ENCODE measurements around the gene NSF. TPM values are rescaled to one million over a fixed set of nuclear protein-coding genes. Genes with fewer than 3 reads are reported as not detected.
"Not testable (repeated sequence)": the region's sequence is repeated elsewhere in the genome, so short reads cannot be mapped to it uniquely, and the experiment has no call there.

The NSF gene
- total and polyA plus RNA-seq, 8 donors = 26.9 to 61.8 (median 32.0) TPM

DNA sequence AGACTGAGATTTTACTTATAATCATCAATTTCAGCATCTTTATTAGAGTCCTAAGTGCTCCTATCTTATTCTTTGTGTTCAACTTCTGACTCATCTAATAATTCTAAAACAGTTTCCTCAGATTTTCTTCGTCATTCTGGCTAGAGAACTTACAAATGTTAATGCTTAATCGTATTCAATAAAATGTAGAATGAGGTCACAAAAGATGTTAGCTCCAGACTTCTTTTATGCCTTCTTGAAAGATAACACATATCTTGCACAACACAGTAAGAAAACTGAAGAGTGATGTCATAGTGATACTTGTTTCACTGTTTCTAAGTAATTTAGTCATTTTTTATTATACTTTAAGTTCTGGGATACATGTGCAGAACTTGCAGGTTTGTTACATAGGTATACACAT lies 93.2 kb downstream of the NSF start:
- ATAC-seq; H3K27ac ChIP-seq; H3K4me3 ChIP-seq; H3K27me3 ChIP-seq; H3K36me3 ChIP-seq; H3K4me1 ChIP-seq; DNase-seq; intact Hi-C loops (cut with DNase I); H3K9me3 ChIP-seq: not testable (repeated sequence)

GRCh38 chr17:46685284-46685683 lies 94.8 kb downstream of the NSF start:
- H3K4me1 ChIP-seq; ATAC-seq; H3K27me3 ChIP-seq; H3K27ac ChIP-seq; intact Hi-C loops (cut with DNase I); H3K4me3 ChIP-seq; H3K9me3 ChIP-seq; H3K36me3 ChIP-seq: not testable (repeated sequence)
- DNase-seq = peak in 1 of 4 donors; percentile 13

GRCh38 chr17:46692196-46692595 lies 101.7 kb downstream of the NSF start:
- H3K36me3 ChIP-seq; ATAC-seq; intact Hi-C loops (cut with DNase I); DNase-seq; H3K9me3 ChIP-seq; H3K27ac ChIP-seq; H3K4me3 ChIP-seq; H3K4me1 ChIP-seq; H3K27me3 ChIP-seq: not testable (repeated sequence)

DNA sequence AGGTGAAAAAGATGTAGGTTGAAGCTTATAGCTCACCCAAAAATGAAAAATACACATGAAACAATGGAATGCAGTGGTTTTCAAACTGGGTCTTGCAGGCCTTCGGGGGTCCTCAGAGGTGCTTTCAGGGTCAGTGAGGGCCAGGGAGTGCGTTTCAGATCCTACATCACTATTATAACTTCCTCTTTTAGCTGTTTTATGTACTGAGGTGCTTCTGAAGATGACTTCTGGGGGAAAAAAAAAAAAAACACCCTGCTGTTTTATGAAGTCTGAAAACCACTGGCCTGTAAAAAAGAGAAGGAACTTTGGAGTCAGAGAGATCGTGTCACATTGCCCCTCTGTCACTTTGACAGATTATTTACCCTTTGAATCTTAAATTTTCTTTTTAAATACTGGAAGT lies 102.8 kb downstream of the NSF start:
- H3K4me3 ChIP-seq; H3K27me3 ChIP-seq; H3K9me3 ChIP-seq; H3K4me1 ChIP-seq; intact Hi-C loops (cut with DNase I); H3K27ac ChIP-seq; ATAC-seq; H3K36me3 ChIP-seq: not testable (repeated sequence)
- peak in 1 of 4 donors; percentile 13 for DNase-seq

GRCh38 chr17:46696522-46696921 lies 106.1 kb downstream of the NSF start:
- intact Hi-C loops (cut with DNase I); DNase-seq; H3K27ac ChIP-seq; H3K36me3 ChIP-seq; H3K9me3 ChIP-seq; H3K27me3 ChIP-seq; H3K4me1 ChIP-seq; ATAC-seq; H3K4me3 ChIP-seq: not testable (repeated sequence)

DNA sequence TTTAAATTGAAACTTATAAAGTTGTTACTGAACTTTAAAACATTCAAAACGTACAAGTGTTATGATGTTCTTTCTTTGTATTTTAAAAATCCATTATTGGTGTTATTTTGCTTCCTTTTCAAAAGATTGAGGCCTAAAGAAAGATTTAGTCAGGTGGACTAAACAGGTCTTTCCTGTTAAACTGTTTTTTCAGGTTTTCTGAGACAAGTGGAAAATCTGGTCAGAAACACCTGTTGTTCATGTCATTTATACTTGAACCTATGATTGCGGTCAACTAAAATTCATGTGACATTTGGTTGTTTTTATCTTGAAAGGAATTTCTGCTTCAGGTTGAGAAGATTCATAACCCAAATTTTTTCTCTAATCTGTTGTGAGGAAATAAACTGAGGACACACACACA lies 108.5 kb downstream of the NSF start:
- DNase-seq; H3K27me3 ChIP-seq; H3K36me3 ChIP-seq; H3K9me3 ChIP-seq; H3K27ac ChIP-seq; ATAC-seq; H3K4me3 ChIP-seq; H3K4me1 ChIP-seq; intact Hi-C loops (cut with DNase I): not testable (repeated sequence)

DNA sequence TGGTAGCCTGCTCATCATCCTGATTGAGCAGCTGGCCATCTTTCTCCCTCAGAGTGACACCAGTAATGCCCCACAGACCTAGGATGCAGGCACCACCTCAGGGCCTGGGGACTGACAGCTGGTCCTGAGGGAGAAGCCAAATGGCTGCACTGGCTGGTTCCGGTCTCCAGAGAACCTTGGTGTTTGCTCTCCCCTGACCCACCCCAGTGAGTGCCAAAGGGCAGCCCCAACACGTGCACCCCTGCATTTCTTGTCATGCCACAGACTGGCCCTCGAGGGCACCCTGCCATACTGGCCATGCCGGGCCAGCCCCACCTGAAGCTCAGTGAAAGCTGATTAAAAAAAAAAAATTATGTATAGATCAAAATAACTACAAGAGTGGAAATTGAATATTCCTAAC lies 127.5 kb downstream of the NSF start:
- Histone ChIP-seq H3K4me3 (no peak overlapping the region), H3K27me3 (no peaks in the 10 kb centered on the region), H3K9me3 (no peaks in the 10 kb centered on the region), H3K36me3 (peaks cover 0 to 42% of the 10 kb centered on the region in 2 donors), H3K4me1 (no peaks in the 10 kb centered on the region), H3K27ac (no peak overlapping the region)
- no peak for ATAC-seq
- no peak for DNase-seq
- intact Hi-C loops (cut with DNase I) = no loop called here
- TF ChIP-seq, protein P1, sequence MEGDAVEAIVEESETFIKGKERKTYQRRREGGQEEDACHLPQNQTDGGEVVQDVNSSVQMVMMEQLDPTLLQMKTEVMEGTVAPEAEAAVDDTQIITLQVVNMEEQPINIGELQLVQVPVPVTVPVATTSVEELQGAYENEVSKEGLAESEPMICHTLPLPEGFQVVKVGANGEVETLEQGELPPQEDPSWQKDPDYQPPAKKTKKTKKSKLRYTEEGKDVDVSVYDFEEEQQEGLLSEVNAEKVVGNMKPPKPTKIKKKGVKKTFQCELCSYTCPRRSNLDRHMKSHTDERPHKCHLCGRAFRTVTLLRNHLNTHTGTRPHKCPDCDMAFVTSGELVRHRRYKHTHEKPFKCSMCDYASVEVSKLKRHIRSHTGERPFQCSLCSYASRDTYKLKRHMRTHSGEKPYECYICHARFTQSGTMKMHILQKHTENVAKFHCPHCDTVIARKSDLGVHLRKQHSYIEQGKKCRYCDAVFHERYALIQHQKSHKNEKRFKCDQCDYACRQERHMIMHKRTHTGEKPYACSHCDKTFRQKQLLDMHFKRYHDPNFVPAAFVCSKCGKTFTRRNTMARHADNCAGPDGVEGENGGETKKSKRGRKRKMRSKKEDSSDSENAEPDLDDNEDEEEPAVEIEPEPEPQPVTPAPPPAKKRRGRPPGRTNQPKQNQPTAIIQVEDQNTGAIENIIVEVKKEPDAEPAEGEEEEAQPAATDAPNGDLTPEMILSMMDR (IDR thresholded peaks at IDR 0.05) = no peak

GRCh38 chr17:46719891-46720290 lies 129.4 kb downstream of the NSF start:
- no peak for ATAC-seq
- Histone ChIP-seq H3K27ac (no peak overlapping the region), H3K36me3 (peaks cover 0 to 25% of the 10 kb centered on the region in 2 donors), H3K4me1 (no peaks in the 10 kb centered on the region), H3K4me3 (no peak overlapping the region), H3K27me3 (no peaks in the 10 kb centered on the region), H3K9me3 (no peaks in the 10 kb centered on the region)
- DNase-seq = no peak
- TF ChIP-seq, protein P1 (IDR thresholded peaks at IDR 0.05) = no peak
- intact Hi-C loops (cut with DNase I) = no loop called here

All from left lung (tissue), 10 donors.